MCF 10A (cell line): ENCODE results near the gene ABCF2. TPM values are rescaled to one million over a fixed set of nuclear protein-coding genes. Genes with fewer than 3 reads are reported as not detected.

Experiments used
- BruUV-seq: library from RNA; stranded (reverse); fragments of 400-500 nt; replicated peaks from 2 replicates; lab custom pipeline; 2021; lab: Mats Ljungman, UMichigan
- CTCF ChIA-PET: fragments of 300-600 bp; sonication (Branson Sonifier 250); formaldehyde crosslinking; extraction: SDS; loops from one replicate; lab custom pipeline; 2021; ENCODE audit warnings: antibody characterized with exemption, inconsistent platforms; lab: Yijun Ruan, JAX
- POLR2A ChIA-PET: fragments of 300-600, 350-650 bp; sonication (Branson Sonifier 250); formaldehyde crosslinking; extraction: SDS; loops from one replicate; lab custom pipeline; 2020; ENCODE audit warnings: antibody characterized with exemption, inconsistent platforms; lab: Yijun Ruan, JAX
- DNase-seq: peaks from one replicate; pipeline ENCODE4 v3.0.0-alpha.2; 2018; ENCODE audit not compliant: unreplicated experiment
- H3K27ac Mint-ChIP-seq: one replicate; pipeline ENCODE4 v1.8.0; 2022; ENCODE audit warnings: mild to moderate bottlenecking, low read depth, mixed read lengths; ENCODE audit not compliant: unreplicated experiment
- H3K27me3 Mint-ChIP-seq: one replicate; pipeline ENCODE4 v1.8.0; 2022; ENCODE audit warnings: mixed read lengths; ENCODE audit not compliant: insufficient read depth, unreplicated experiment
- H3K36me3 Mint-ChIP-seq: one replicate; pipeline ENCODE4 v1.8.0; 2022; ENCODE audit warnings: mild to moderate bottlenecking, moderate library complexity, mixed read lengths; ENCODE audit not compliant: insufficient read depth, unreplicated experiment
- H3K4me1 Mint-ChIP-seq: one replicate; pipeline ENCODE4 v1.8.0; 2022; ENCODE audit warnings: mixed read lengths; ENCODE audit not compliant: insufficient read depth, unreplicated experiment
- H3K4me3 Mint-ChIP-seq: one replicate; pipeline ENCODE4 v1.8.0; 2022; ENCODE audit warnings: mild to moderate bottlenecking, moderate library complexity, mixed read lengths; ENCODE audit not compliant: unreplicated experiment
- H3K9me3 Mint-ChIP-seq: one replicate; pipeline ENCODE4 v1.8.0; 2022; ENCODE audit warnings: mixed read lengths; ENCODE audit not compliant: unreplicated experiment
- intact Hi-C: fragments of 100-400 bp; cut with micrococcal nuclease; formaldehyde crosslinking; loops from 2 replicates; pipeline ENCODE4 v1.14.1; 2022
- total RNA-seq: library from RNA; stranded (reverse); gene quantifications from 2 replicates; pipeline ENCODE4 v1.2.3, GENCODE V29; 2022
- TF ChIP-seq, protein P1 (sequence below): fragments of 200-600 bp; IDR thresholded peaks from one replicate; pipeline ENCODE4 v1.8.0; 2022; ENCODE audit warnings: antibody characterized with exemption, mild to moderate bottlenecking; ENCODE audit not compliant: unreplicated experiment

Gene ABCF2
- total RNA-seq, 1 experiment from 2014 or later = 72.4 TPM

DNA sequence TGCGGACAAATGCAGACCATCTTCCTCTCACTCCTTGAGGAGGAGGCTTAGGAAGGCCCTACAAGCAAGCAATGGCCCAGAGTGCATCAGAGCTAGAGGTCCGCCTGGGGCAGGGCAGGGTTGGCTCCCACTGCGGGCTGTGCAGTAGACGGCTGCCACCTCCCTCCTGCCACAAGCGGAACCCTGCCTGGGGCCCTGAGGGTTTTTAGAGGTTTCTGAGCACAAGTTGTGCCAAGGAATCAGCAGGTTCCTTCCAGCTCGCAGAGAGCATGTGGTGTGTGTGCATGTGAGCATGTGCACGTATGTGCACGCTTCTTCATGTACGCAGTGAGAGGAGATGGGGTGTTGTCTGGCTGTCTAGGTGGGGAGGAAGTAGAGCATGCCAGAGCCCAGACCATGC is 47.4 kb upstream of the ABCF2 start:
- Mint-ChIP-seq H3K4me1 (peaks cover 6% of the 10 kb centered on the region), H3K9me3 (no peaks in the 10 kb centered on the region), H3K27me3 (peaks cover 10% of the 10 kb centered on the region), H3K27ac (no peak overlapping the region), H3K4me3 (no peak overlapping the region), H3K36me3 (peaks cover 10% of the 10 kb centered on the region)
- BruUV-seq = no TSS peak
- no peak for DNase-seq
- intact Hi-C loops = no loop called here
- ChIA-PET CTCF (interaction anchor here (0.5 to 1.2 kb wide), 2 partner anchors 23 to 37 kb away, joined by 3 read pairs; no protein-coding TSS in a partner anchor), POLR2A (interaction anchor here (0.6 to 1.1 kb wide), 2 partner anchors 42 to 1256 kb away, joined by 3 read pairs; partner anchors contain the start of gene CHPF2)
- TF ChIP-seq, protein P1, sequence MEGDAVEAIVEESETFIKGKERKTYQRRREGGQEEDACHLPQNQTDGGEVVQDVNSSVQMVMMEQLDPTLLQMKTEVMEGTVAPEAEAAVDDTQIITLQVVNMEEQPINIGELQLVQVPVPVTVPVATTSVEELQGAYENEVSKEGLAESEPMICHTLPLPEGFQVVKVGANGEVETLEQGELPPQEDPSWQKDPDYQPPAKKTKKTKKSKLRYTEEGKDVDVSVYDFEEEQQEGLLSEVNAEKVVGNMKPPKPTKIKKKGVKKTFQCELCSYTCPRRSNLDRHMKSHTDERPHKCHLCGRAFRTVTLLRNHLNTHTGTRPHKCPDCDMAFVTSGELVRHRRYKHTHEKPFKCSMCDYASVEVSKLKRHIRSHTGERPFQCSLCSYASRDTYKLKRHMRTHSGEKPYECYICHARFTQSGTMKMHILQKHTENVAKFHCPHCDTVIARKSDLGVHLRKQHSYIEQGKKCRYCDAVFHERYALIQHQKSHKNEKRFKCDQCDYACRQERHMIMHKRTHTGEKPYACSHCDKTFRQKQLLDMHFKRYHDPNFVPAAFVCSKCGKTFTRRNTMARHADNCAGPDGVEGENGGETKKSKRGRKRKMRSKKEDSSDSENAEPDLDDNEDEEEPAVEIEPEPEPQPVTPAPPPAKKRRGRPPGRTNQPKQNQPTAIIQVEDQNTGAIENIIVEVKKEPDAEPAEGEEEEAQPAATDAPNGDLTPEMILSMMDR = no peak

GRCh38 chr7:151273651-151274390 is 46.8 kb upstream of the ABCF2 start:
- ChIA-PET CTCF (interaction anchor here (0.5 to 1.4 kb wide), 4 partner anchors 23 to 915 kb away, joined by 3 to 4 read pairs (median 3); no protein-coding TSS in a partner anchor), POLR2A (interaction anchor here (0.6 to 1.1 kb wide), 2 partner anchors 41 to 1255 kb away, joined by 3 read pairs; partner anchors contain the start of gene CHPF2)
- Mint-ChIP-seq H3K27ac (no peak overlapping the region), H3K27me3 (peaks cover 10% of the 10 kb centered on the region), H3K9me3 (no peaks in the 10 kb centered on the region), H3K36me3 (peaks cover 10% of the 10 kb centered on the region), H3K4me3 (no peak overlapping the region), H3K4me1 (peaks cover 6% of the 10 kb centered on the region)
- intact Hi-C loops = no loop called here
- no TSS peak for BruUV-seq
- TF ChIP-seq, protein P1 = no peak
- no peak for DNase-seq

GRCh38 chr7:151272877-151273276 is 45.9 kb upstream of the ABCF2 start:
- H3K27me3 Mint-ChIP-seq = peaks cover 10% of the 10 kb centered on the region

GRCh38 chr7:151272405-151272804 is 45.4 kb upstream of the ABCF2 start:
- H3K27me3 Mint-ChIP-seq = peaks cover 10% of the 10 kb centered on the region

More at GRCh38 chr7:151272877-151273276, 45.9 kb upstream of the ABCF2 start:
- no peak overlapping the region for H3K27ac Mint-ChIP-seq
- H3K4me1 Mint-ChIP-seq = peaks cover 6% of the 10 kb centered on the region
- intact Hi-C loops = no loop called here
- no peak for DNase-seq
- BruUV-seq = no TSS peak
- H3K9me3 Mint-ChIP-seq = no peaks in the 10 kb centered on the region
- CTCF ChIA-PET = interaction anchor here (0.6 to 1.4 kb wide), 4 partner anchors 24 to 915 kb away, joined by 3 to 4 read pairs (median 4); no protein-coding TSS in a partner anchor
- POLR2A ChIA-PET = no interaction called here
- peaks cover 10% of the 10 kb centered on the region for H3K36me3 Mint-ChIP-seq
- H3K4me3 Mint-ChIP-seq = no peak overlapping the region
- TF ChIP-seq, protein P1 = no peak

More at GRCh38 chr7:151272405-151272804, 45.4 kb upstream of the ABCF2 start:
- H3K36me3 Mint-ChIP-seq = peaks cover 10% of the 10 kb centered on the region
- H3K4me3 Mint-ChIP-seq = no peak overlapping the region
- H3K27ac Mint-ChIP-seq = no peak overlapping the region
- no peak for DNase-seq
- ChIA-PET CTCF (interaction anchor here (0.6 to 0.9 kb wide), 2 partner anchors 25 to 43 kb away, joined by 3 to 4 read pairs; no protein-coding TSS in a partner anchor), POLR2A (no interaction called here)
- intact Hi-C loops = no loop called here
- no TSS peak for BruUV-seq
- H3K4me1 Mint-ChIP-seq = peaks cover 6% of the 10 kb centered on the region
- TF ChIP-seq, protein P1 = no peak
- no peaks in the 10 kb centered on the region for H3K9me3 Mint-ChIP-seq
